ENCODE measurements around the gene UNC5CL.

UNC5CL gene

DNA sequence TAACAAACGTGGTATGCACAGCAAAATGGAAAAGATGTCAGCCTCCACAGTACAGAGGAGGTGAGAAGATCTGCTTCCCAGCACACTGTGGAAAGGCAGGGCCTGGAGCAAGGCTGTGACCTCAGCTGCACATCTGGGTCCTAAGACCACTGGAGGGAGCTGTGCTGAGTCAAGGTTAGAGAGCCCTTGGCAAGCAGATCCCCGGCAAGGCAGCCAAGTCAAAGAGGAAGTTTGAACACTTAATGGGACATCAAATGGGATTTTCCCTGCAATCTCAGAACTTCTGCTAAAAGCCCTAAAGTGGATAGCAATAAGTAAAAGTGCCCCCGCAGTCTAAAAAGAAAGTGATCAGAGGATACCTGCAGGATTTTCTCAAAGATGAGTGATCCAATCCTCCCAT, 39.5 kb downstream of the UNC5CL start:
- DNase-seq, result no peak

- no peak for DNase-seq
These were observed 40.4 kb downstream of the UNC5CL start for GRCh38 chr6:40998661-40999060.

DNA sequence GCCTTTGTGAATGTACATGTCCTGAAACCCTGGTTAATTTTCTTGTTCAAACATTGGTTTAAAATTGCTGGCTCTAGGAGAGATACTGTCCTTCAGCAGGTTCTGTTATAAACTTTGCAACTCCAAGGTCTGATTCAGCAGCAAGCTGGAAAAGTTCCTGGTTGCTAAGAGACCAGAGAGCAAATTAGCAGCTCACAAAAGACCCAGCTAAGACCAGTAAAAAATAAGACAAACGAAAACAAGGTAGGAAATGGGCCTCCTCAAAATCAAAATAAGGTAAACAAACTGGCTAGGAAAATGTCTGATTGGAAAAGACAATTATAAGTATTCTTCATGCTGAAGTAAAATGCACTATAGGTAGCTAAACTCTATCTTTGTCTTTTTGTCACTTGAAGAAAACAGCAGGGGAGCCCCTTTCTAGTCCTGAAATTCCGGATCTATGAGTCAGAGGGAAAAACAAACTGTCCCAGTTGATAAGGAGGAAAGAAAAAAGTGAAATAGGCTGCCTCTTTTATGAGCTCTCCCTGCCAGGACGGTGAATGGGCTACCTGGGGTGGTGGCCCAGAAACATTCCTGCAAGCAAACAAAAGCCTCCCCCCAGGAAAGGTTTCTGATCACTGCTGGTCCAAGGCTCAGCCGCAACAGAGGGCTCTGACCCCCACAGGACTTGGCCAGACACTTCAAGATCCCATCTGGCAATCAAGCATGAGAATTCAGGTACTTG, 41.6 kb downstream of the UNC5CL start:
- DNase-seq, result no peak

- DNase-seq, result no peak
These were observed 42.3 kb downstream of the UNC5CL start for GRCh38 chr6:40996591-40997233.

GRCh38 chr6:40992746-40993145, 46.3 kb downstream of the UNC5CL start:
- no peak for DNase-seq

DNA sequence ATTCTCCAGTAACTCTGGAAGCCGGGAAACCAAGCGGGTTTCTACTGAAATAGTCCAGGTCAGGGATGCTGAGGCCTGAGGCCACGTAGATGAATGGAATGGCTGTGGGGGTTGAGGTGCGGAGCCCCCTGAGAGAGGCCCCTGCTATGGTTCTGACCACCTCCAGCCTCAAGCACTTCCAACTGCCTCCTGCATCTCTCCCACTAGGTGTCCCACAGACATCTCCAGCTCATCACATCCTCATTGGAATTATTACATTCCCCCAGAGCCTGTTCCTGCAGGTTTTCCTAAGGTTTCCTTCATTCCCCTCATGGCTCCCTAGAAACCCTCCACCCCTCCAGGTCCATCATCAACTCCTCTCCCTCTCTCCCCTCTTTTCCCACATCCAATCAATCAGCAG, 48.7 kb downstream of the UNC5CL start:
- no peak for DNase-seq

- no peak for DNase-seq
These were observed 49.5 kb downstream of the UNC5CL start for GRCh38 chr6:40989204-40990169.

DNA sequence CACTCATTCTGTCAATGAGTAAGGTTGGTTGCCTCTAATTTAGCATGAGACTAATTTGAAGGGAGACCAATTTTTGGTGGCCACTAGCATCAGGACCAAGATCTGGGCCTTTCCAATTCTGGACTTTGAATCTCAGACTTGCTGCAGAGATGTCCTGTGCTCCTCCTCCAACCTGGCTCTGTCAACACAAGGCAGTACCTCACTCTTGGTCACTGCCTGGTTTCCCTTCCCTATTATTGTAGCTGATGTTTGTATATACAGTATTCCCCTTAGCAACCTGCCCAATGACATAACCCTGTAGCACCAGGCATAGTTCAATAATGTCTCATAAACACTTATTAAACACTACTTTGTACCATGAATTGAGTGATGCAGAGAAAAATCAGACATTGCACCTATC, 50.4 kb downstream of the UNC5CL start:
- no peak for DNase-seq

GRCh38 chr6:40986921-40987819, 51.9 kb downstream of the UNC5CL start:
- no peak for DNase-seq

DNA sequence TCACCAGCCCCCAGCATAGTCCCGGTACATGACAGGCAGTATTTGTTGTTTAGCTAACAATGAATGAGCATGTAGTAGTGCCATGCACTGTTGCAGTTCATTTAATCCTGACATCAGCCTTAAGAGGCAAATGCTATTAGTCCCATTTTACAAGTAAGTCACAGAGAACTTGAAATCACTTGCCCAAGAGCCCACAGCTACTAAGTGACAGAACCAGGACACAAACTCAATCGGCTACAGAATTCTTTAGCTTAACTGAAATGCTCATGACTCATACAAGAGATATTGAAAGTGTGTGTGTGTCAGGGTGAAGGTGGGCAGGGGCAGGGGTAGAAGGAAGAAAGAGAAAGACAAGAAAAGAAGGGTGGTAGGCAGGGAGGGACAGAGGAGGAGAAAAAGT, 52.7 kb downstream of the UNC5CL start:
- no peak for DNase-seq

GRCh38 chr6:40983752-40984151, 55.3 kb downstream of the UNC5CL start:
- DNase-seq, result no peak

GRCh38 chr6:40982917-40983316, 56.1 kb downstream of the UNC5CL start:
- no peak for DNase-seq

DNA sequence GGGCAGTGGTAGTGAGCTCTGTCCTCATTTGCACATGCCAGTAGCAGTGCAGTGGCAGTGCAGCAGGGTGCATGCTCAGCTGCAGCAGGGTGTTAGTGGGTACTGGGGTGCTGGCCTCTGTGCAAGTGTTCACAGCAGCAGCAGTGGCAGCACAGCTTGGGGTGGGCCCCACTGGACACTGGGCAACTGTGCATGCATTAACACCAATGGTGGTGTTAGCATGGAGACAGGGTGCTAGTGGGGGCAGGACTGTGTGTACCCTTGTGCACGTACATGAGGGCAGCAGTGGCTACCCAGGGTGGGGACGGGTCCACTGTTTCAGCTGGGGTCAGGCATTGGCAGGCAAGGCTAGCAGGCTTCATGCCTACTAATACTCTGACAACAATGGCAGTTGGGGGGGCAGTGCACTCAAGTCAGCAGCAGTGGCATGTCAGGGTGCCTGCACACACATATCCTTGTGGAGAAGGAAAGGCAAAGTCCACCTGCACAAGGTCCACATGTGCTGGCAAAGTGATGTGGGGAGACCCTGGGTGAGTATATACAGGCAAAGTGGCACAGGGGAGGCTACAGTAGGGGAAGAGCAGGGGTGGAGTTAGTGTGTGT, 60.2 kb downstream of the UNC5CL start:
- no peak for DNase-seq

GRCh38 chr6:40977695-40978094, 61.3 kb downstream of the UNC5CL start:
- DNase-seq, result no peak

DNA sequence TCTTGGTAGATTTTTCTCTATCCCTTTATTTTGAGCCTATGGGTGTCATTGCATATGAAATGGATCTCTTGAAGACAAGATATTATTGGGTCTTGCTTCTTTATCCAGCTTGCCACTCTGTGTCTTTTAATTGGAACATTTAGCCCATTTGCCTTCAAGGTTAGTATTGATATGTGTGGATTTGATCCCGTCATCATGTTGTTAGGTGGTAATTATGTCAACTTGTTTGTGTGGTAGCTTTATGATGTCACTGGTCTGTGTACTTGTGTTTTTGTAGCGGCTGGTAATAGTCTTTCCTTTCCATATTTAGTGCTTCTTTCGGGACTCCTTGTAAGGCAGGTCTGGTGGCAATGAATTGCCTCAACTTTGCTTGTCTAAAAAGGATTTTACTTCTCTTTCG, 61.9 kb downstream of the UNC5CL start:
- DNase-seq, result no peak
